ENCODE results near the gene B3GALNT2. TPM values are rescaled to one million over a fixed set of nuclear protein-coding genes. Genes with fewer than 3 reads are reported as not detected.
A peak's percentile ranks its signal among the peaks of the same experiment; 100 is the strongest.

B3GALNT2 gene
- total RNA-seq, 1 donor from 2014 or later = 40.3 TPM

DNA sequence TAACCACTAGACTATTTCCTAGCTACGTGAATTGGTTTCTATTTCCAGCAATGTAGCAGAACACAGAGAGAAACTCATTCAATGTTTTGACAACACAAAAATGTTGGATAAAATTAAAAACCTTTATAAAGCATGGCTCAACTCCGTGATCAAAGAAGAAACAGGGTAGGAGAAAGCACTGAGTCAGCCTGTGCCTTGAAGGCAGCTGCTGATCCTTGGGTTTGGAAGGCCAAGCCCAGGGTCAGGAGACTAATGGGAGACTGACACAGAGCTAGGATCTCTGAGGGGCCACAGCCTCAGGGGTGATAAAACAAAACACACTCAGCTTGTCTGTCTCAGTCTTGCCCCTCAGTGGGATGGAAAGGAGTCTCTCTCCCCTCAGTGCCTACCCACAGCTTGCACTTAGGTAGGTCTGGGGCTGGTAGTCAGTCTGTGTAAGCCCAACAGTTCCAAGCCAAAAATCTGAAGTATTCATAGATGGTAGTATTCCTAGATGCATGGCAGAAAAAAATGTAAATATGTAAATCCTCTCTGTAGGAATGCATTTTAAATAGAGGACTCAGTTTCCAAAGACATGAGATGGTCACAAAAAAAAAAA lies 53.3 kb downstream of the B3GALNT2 start:
- DNase-seq = no peak

- no peak for DNase-seq
Observed at GRCh38 chr1:235450433-235450832, 53.8 kb downstream of the B3GALNT2 start.

DNA sequence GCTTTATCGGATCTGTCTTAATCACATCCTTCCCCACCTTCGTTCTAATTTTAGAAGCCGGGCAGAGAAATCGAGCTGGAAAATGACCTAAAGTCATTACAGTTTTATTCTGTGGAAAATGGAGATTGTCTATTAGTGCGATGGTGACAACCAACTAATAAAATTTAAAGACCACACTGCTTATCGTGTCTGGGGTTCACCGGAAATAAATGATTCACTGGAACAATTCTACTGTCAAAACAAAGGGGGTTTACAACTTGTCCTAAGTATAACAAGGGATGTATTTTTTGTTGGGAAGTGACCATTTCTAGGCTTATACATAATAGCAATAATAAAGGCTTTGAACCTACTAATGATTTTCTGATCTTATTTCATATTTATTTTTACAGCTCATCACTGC lies 55.6 kb downstream of the B3GALNT2 start:
- no peak for DNase-seq

DNA sequence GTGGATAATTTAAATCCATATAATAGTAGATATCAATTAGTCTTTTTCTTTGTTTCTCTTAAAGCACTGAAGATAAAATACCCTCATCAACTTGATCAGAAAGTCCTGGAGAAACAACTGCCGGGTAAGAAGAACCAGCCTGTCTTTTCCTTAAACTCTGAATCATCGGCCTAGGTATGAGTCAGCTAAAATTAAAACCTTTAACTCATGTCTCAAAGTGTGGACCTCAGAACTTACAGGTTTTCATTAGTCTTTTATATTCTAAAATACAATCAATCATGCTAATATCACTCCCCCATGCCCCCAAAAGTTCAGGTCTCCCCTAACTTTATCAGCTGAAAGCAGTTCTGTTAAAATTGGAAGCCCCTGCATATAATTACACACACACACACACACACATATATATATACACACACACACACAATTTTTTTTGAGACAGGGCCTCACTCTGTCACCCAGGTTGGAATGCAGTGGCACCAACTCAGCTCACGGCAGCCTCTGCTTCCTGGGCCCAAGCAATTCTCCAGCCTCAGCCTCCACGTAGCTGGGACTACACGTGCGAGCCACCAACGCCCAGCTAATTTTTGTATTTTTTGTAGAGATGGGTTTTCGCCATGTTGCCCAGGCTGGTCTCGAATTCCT lies 61.3 kb downstream of the B3GALNT2 start:
- DNase-seq = no peak

DNA sequence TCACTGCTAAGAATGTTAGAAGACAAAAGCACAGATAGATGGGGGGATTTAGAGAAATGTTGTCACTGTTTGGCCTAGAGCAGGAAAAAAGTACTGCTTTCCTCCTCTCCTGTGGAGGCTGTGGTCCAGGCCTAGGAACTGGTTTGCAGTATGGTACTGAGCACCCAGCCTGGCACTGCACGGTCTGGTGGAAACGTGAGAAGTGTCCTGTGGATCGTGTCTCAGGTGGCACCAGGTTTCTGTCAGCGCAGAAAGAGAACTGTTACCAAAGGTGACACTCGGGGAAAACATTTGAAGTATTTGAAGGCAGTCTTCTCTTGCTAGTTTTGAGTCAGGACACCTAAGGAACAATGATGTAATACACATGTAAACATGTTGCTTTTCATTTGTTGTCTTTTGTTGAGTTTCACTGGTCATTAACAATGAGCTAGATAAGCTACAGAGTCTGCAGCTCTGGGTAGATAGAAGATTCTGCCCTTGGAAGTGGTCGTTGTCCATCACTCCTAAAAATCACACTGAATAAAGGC lies 63.0 kb downstream of the B3GALNT2 start:
- no peak for DNase-seq

DNA sequence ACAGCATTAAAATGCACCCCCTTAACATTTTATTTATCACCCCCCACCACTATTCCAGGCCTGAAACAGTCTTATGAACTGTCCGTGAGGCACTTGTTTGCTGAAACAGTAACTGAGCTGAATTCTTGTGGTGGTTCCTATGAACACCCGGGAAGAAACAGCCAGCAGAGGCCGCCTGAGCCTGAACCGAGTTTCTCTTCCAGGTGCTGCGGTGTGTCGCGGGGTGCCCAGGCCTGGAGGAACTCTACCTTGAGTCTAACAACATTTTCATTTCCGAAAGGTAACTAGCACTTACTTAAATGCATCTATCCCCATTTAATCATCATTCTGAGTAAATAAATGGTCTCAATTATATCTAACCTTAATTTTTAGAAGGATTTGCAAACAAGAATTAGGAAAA lies 70.3 kb downstream of the B3GALNT2 start:
- DNase-seq = no peak

GRCh38 chr1:235430991-235431390 lies 73.3 kb downstream of the B3GALNT2 start:
- no peak for DNase-seq

DNA sequence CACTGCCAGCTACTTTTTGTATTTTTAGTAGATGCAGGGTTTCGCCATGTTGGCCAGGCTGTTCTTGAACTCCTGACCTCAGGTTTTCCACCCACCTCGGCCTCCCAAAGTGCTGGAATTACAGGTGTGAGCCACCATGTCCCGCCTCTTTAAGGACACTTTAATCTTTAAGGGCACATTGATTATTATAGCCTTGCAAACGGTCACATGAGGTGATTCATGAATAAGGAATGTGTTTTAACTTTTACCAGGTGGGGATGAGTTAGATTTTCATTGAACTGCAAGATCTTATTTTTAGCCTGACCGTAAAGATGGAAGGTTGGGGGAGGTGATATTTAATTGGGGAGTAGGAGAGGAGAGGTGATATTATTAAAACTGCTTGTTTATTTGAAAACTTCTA lies 75.1 kb downstream of the B3GALNT2 start:
- DNase-seq = no peak

DNA sequence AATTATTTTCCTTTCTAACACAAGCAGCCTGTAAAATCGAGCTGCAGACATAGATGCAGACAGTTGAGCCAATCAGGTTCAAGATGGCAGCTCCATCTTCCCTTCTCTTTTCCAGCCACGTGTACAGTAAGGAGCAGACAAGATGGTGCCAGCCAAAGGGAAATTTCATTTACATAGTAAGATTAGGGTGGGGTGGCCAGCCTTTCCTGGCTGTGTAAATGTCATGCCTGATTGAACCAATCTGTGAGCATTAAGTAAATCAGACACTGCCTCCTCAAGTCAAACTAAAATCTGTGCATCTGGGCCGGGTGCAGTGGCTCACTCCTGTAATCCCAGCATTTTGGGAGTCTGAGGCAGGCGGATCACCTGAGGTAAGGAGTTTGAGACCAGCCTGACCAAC lies 76.8 kb downstream of the B3GALNT2 start:
- DNase-seq = no peak

- DNase-seq = no peak
Observed at GRCh38 chr1:235426680-235427079, 77.6 kb downstream of the B3GALNT2 start.

GRCh38 chr1:235426143-235426542 lies 78.1 kb downstream of the B3GALNT2 start:
- no peak for DNase-seq

- DNase-seq = no peak
Observed at GRCh38 chr1:235425357-235425756, 78.9 kb downstream of the B3GALNT2 start.

- DNase-seq = no peak
Observed at GRCh38 chr1:235424092-235424491, 80.2 kb downstream of the B3GALNT2 start.

DNA sequence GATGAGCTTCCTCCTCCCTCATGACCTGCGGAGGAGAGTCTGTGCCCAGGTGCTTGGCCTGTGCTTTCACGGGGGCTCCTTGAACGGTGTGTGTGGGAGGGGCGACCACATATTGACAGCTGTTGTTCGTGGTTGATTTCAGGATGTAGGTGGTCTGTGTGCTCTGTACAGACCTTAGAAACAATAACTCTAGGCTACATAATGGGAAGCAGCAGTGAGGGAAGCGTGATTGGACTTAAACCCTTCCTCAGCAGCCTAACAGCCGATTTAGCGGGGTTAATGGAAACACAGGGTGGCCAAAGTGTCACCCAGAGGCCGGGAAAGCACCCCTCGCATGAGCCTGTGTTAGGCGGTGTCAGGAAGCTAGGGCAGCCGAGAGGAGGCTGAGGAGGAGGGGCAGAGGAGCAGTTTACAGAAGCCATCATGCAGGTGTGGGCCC lies 81.0 kb downstream of the B3GALNT2 start:
- DNase-seq = no peak

DNA sequence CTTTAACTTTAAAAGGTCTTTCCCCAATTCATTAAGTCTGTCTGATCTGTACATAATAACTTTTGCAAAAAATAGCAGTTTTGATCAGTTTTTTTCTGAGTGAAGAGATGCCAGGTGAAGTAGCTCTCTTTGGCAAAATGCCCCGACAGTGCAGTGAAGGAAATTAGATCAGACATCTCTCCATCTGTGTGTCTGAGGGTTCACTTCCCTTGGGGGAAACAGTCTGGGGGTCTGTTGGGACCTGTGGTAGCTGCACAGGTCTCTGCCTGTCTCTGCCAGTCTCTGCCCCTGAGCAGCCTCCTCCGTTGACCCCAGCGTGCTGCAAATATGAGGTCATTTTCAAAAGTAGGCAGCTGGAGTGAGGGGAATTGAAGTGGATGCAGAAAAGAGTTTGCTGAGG lies 82.5 kb downstream of the B3GALNT2 start:
- no peak for DNase-seq

GRCh38 chr1:235417086-235417697 lies 87.1 kb downstream of the B3GALNT2 start:
- DNase-seq = peak; percentile 48

- DNase-seq = no peak
Observed at GRCh38 chr1:235416662-235417049, 87.6 kb downstream of the B3GALNT2 start.

DNA sequence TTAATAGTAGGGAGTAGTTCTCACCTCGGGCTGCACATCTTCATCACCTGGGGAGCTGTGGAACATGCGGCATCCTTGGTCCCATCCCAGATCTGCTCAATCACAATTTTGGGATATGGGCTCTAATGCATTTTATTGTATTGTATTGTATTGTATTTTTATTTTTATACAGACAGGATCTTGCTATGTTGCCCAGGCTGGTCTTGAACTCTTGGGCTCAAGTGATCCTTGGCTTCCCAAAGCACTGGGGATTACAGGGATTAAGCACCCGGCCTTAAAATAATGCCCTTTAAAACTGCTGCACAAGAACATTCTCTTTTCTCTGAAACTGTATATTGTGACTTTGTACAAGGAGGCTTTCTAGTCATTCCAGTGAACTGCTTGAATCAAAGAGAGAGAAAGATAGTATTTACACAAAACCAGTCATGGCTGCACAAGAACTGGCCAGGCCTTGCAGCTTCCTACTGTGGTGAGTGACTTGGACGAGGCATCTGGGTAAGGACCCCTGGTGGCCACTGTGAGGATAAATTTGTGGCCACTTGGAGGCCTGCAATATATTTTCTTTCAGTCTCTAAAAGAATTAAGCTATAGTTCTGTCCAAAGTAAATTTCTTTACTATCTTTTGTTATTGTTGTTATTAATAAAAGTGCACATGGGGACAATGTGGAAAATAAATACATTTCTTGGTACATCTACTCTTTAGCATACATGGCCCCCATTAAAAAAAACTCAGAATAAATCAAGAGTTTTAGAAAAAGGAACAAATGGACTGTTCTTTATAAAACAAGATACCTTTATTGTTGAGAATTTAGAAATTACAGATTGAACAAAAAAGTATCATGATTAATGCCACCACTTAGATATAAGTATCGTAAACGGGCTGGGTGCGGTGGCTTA lies 89.0 kb downstream of the B3GALNT2 start:
- peak; percentile 39 for DNase-seq

DNA sequence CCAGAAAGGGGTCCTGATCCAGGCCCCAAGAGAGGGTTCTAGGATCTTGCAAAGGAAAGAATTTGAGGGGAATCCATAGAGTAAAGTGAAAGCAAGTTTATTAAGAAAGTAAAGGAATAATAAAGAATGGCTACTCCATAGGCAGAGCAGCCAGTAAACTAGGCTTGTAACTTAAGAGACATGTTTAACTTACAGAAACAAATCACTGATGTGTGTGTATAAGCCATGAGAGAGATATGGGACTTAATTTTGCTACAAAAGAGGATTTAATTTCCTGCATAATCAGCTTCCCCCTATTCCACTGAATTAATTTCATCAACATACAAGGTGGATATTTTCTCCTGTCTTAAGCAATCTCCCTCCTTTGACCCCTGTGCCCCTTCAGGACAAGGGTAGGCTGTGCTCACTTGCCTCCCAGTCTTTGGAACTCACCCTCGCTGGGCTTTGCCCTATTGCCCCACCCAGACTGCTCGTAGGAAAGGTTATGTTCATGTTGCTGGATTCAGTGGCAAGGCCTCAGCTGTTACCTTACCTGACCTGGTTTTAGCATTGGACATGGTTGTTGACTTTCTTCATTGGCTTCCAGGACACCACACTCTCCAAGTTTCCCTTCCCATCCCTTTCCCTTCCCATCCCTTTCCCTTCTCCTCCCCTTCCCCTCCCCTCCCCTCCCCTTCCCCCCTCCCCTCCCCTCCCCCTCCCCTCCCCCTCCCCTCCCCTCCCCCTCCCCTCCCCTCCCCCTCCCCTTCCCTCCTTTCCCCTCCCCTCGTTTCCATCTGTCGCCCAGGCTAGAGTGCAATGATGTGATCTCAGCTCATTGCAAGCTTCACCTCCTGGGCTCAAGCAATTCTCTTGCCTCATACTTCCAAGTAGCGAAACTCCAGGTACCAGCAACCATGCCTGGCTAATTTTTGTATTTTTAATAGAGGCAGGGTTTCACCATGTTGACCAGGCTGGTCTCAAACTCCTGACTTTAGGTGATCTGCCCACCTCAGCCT lies 92.5 kb downstream of the B3GALNT2 start:
- DNase-seq = no peak

- no peak for DNase-seq
Observed at GRCh38 chr1:235410467-235410866, 93.8 kb downstream of the B3GALNT2 start.
